Mesothelial cell of epicardium (in vitro differentiated cells): ENCODE measurements around the gene TLK1. TPM values are rescaled to one million over a fixed set of nuclear protein-coding genes. Genes with fewer than 3 reads are reported as not detected.
A peak's percentile ranks its signal among the peaks of the same experiment; 100 is the strongest.

Experiments used
- DNase-seq, 2 experiments: peaks; one replicate each; pipeline ENCODE4 v3.0.0; 2021; ENCODE audit warnings: low spot score in 2 of 2; ENCODE audit not compliant: unreplicated experiment in 2 of 2
- H3K27ac Mint-ChIP-seq: 2 replicates; pipeline ENCODE4 v1.8.0; 2021; ENCODE audit warnings: mixed read lengths
- H3K27me3 Mint-ChIP-seq: 2 replicates; pipeline ENCODE4 v1.8.0; 2021; ENCODE audit warnings: low read depth, mixed read lengths
- H3K36me3 Mint-ChIP-seq: 2 replicates; pipeline ENCODE4 v1.8.0; 2021; ENCODE audit warnings: mixed read lengths
- H3K4me1 Mint-ChIP-seq: 2 replicates; pipeline ENCODE4 v1.8.0; 2021; ENCODE audit warnings: mixed read lengths
- H3K4me3 Mint-ChIP-seq: 2 replicates; pipeline ENCODE4 v1.8.0; 2021; ENCODE audit warnings: mild to moderate bottlenecking, moderate library complexity, mixed read lengths
- H3K9me3 Mint-ChIP-seq: 2 replicates; pipeline ENCODE4 v1.8.0; 2021; ENCODE audit warnings: mixed read lengths
- total RNA-seq: library from RNA; stranded (reverse); gene quantifications from 3 replicates; pipeline ENCODE4 v1.2.1, GENCODE V29; 2021
- TF ChIP-seq, protein P1 (sequence below): fragments of 200-600 bp; sonication (generic); IDR thresholded peaks from one replicate; pipeline ENCODE4 v1.5.0; 2021; ENCODE audit warnings: antibody characterized with exemption; ENCODE audit not compliant: unreplicated experiment

The TLK1 gene
- total RNA-seq, 1 donor from 2014 or later = 72.0 TPM

DNA sequence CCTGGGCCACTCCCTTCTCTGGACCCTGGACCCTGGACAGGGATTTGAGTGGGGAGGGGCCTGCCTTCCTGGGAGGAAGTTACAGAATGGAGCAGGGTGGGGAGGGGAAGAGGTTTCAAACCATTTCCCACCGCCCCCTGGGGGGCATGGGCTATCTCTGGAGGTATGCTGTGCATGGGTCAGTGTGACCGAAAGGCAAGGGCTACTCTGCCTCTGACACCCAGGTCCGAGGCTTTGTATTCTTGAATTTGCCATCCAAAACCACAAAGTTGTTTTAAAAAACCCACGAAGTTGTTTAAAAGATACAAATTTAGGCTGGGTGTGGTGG is 184.8 kb downstream of the TLK1 start:
- Mint-ChIP-seq H3K4me3 (no peak overlapping the region), H3K36me3 (no peaks in the 10 kb centered on the region), H3K9me3 (no peaks in the 10 kb centered on the region), H3K27me3 (no peaks in the 10 kb centered on the region), H3K4me1 (peaks cover 17% of the 10 kb centered on the region), H3K27ac (no peak overlapping the region)
- TF ChIP-seq, protein P1, sequence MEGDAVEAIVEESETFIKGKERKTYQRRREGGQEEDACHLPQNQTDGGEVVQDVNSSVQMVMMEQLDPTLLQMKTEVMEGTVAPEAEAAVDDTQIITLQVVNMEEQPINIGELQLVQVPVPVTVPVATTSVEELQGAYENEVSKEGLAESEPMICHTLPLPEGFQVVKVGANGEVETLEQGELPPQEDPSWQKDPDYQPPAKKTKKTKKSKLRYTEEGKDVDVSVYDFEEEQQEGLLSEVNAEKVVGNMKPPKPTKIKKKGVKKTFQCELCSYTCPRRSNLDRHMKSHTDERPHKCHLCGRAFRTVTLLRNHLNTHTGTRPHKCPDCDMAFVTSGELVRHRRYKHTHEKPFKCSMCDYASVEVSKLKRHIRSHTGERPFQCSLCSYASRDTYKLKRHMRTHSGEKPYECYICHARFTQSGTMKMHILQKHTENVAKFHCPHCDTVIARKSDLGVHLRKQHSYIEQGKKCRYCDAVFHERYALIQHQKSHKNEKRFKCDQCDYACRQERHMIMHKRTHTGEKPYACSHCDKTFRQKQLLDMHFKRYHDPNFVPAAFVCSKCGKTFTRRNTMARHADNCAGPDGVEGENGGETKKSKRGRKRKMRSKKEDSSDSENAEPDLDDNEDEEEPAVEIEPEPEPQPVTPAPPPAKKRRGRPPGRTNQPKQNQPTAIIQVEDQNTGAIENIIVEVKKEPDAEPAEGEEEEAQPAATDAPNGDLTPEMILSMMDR = no peak
- DNase-seq = no peak

DNA sequence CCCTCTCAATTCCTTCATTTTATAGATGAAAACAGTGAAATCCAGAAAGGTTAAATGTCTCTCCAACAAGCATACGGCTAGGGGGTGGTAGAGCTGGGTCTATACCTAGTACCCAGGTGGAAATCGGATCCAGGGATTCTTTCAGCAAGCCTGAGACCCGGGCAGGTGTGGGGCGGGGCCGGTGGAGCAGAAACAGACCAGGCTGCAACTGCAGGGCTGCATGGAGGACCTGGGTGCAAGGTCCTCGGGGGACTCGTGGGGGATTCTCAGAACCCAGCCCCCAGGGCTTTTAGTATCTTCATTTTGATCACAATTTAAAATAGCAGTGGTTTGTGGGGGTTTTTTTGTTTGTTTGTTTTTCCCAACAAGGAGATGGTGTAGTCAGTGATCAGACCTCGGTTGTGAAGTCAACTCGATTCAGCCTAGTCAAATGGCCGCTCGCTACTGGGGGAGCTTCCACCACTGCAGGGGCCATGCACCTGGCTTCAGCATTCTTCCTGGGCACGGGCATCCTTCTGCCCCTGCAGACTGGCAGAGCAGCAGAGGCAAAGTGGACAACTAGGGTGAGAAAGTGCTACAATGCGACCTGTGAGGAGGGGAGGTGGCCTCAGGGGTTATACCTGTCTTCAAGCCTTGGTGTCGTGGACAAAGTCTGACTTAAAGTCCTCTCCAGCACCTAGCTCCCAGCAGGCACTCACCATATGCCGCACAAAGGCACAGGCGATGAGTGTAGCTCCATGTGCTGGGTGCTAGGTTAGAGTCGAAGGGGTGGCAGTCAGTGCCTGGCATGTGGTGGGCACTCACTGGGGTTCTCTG is 185.4 kb downstream of the TLK1 start:
- Mint-ChIP-seq H3K27me3 (no peaks in the 10 kb centered on the region), H3K9me3 (no peaks in the 10 kb centered on the region), H3K27ac (no peak overlapping the region), H3K36me3 (no peaks in the 10 kb centered on the region), H3K4me3 (no peak overlapping the region), H3K4me1 (peaks cover 17% of the 10 kb centered on the region)
- DNase-seq = no peak
- TF ChIP-seq, protein P1 = no peak

DNA sequence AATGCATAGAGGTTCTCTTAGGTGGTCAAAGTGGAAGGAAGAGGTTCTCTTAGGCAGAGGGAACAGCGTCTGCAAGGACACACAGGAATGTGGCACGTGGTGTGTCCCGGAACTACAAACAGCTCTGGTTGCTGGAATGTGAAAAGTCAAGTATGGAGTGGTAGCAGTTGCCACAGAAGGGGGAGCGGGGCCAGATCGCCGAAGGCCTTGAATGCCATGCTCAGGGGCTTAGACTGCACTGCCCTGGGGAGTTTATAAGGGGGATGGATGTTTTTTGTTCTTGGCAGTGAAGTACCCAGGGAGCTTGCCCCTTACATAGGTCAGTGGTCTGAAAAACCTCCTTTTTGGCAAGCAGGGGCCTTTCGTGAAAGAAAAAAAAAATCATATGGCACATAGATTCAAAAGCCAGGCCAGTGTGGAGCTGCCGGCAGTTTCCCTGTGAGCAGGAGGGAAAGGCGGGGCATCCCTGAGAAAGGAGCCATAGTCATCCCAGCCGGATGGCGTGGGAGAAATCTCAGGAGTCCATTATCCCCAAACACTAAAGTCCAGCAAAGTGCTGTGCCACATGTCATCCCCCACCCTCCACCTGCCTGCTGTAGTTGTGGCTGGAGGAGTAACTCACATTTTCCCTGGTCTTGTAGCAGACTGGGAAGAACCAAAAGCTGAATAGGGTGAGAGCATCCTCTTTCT is 186.2 kb downstream of the TLK1 start:
- TF ChIP-seq, protein P1 = no peak
- H3K36me3 Mint-ChIP-seq = no peaks in the 10 kb centered on the region
- no peaks in the 10 kb centered on the region for H3K27me3 Mint-ChIP-seq
- H3K27ac Mint-ChIP-seq = peak overlapping the region; percentile 48
- peaks cover 19% of the 10 kb centered on the region for H3K4me1 Mint-ChIP-seq
- peak overlapping the region; percentile 61 for H3K4me3 Mint-ChIP-seq
- DNase-seq = no peak
- no peaks in the 10 kb centered on the region for H3K9me3 Mint-ChIP-seq

DNA sequence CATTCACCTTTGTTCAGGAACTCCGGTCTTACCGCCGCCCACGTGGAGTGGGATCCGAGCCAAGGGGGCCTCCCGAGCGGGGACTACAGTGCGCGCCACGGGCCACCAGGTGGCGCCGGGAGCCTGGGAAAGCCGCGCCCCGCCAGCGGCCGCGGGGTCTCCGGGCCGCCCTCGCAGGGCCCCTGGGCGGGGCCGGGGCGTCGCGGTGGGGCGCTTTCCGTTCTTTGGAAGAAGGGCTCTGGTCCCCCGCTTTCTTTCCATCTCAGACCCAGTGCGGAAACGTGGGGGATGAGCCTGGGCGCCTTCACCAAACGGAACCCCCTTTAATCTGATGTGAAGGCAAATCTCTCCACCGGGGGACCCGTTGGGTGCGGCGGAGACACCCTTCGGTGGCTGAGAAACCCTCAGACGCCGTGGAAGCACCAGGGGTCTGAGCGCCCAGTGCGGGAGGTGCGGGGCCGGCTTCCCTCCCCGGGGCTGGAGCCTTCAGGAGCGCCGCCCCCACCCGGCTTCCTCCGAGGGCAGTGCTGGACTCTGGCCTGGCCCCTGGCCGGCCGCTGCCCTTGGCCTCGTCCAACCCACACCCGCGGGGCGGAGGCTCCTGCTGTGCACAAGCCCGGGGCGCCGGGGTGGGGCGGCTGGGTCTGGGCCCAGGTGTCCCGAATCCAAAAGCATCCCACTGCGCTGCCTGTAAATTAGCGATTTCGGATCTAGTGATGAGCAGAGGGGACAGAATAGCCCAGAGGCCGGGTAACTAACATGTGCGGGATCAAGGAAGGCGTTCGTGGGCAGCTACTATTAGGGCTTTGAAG is 187.0 kb downstream of the TLK1 start:
- no peaks in the 10 kb centered on the region for H3K9me3 Mint-ChIP-seq
- TF ChIP-seq, protein P1 = peak; percentile 82
- H3K27me3 Mint-ChIP-seq = no peaks in the 10 kb centered on the region
- no peaks in the 10 kb centered on the region for H3K36me3 Mint-ChIP-seq
- peak; percentile 82 to 94 for DNase-seq
- peak overlapping the region; percentile 71 for H3K4me3 Mint-ChIP-seq
- H3K27ac Mint-ChIP-seq = peak overlapping the region; percentile 20
- peaks cover 19% of the 10 kb centered on the region for H3K4me1 Mint-ChIP-seq

DNA sequence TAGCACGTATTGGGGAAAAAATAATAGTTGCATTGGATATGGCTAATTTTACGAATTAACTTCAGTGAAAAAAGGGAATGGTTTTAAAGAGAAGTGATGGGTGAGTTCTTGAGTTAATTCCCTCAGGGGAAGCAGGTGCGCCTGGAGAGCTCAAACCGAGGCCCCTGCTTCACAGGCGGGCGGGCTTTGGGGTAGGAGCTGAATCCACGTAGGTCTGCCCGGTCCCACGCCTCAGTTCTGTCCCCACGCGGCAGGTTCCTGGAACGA is 187.5 kb downstream of the TLK1 start:
- no peak for DNase-seq
- H3K36me3 Mint-ChIP-seq = peaks cover 3% of the 10 kb centered on the region
- H3K4me3 Mint-ChIP-seq = peak overlapping the region; percentile 55
- H3K27ac Mint-ChIP-seq = peak overlapping the region; percentile 2
- TF ChIP-seq, protein P1 = no peak
- H3K27me3 Mint-ChIP-seq = no peaks in the 10 kb centered on the region
- peaks cover 19% of the 10 kb centered on the region for H3K4me1 Mint-ChIP-seq
- H3K9me3 Mint-ChIP-seq = no peaks in the 10 kb centered on the region
